ENCODE measurements around the gene A4GALT.
"Not testable (repeated sequence)": the region's sequence is repeated elsewhere in the genome, so short reads cannot be mapped to it uniquely, and the experiment has no call there.

The A4GALT gene

DNA sequence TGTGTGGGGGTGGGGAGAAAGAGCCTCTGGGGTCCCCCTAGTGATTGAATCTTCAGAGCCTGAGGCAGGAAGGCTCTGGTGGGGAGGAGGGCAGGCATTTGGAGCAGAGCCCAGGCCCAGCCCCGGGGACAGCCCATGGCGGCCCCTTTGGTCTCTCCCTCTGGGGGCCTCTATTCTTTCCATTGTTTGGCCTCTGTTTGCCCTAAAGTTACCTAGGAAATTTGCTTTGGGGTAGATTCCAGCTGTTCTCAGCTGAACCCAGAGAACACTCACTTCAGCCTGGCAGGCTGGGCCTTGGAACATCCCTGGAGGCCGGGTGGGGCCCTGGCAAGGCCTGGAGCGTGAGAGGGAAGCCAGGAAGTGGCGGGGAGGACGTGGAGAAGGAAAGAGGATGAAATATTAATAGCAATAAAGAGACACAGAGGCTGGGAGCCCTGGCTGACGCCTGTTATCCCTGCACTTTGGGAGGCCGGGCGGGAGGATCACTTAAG is 22.9 kb upstream of the A4GALT start:
- Histone ChIP-seq H3K27me3 (ENCODE audit: insufficient read depth, low read depth, severe bottlenecking) (no peaks in the 10 kb centered on the region), H3K9me3 (ENCODE audit: severe bottlenecking) (no peaks in the 10 kb centered on the region), H3K4me3 (ENCODE audit: low read depth, low read length) (no peak overlapping the region), H3K36me3 (no peaks in the 10 kb centered on the region), H3K27ac (no peak overlapping the region)
- TF ChIP-seq, protein P1, sequence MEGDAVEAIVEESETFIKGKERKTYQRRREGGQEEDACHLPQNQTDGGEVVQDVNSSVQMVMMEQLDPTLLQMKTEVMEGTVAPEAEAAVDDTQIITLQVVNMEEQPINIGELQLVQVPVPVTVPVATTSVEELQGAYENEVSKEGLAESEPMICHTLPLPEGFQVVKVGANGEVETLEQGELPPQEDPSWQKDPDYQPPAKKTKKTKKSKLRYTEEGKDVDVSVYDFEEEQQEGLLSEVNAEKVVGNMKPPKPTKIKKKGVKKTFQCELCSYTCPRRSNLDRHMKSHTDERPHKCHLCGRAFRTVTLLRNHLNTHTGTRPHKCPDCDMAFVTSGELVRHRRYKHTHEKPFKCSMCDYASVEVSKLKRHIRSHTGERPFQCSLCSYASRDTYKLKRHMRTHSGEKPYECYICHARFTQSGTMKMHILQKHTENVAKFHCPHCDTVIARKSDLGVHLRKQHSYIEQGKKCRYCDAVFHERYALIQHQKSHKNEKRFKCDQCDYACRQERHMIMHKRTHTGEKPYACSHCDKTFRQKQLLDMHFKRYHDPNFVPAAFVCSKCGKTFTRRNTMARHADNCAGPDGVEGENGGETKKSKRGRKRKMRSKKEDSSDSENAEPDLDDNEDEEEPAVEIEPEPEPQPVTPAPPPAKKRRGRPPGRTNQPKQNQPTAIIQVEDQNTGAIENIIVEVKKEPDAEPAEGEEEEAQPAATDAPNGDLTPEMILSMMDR (IDR thresholded peaks at IDR 0.05; ENCODE audit: low read depth, low read length), result no peak
- no peak for DNase-seq

DNA sequence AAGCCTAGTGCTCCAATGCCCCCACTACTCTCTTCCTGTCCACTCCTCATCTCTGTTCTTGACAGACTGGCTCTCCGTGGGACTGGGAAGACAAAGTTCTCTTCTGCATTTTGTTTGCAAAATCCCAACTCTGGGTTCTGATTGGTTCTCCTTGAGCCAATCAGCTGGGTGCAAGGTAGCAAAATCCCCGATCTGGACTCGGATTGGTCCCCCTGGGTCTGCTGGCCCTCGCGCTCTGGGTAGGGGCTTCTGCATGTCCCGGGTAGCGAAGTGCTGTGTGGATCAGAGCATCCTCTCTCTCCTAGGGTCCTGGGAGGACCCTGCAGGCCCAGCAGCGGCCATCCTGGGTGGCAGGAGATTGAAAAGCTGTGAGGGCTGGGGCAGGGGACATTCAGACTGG is 22.3 kb upstream of the A4GALT start:
- H3K27me3 ChIP-seq (ENCODE audit: insufficient read depth, low read depth, severe bottlenecking), result no peaks in the 10 kb centered on the region
- TF ChIP-seq, protein P1 (IDR thresholded peaks at IDR 0.05; ENCODE audit: low read depth, low read length), result no peak
- no peaks in the 10 kb centered on the region for H3K9me3 ChIP-seq (ENCODE audit: severe bottlenecking)
- no peak for DNase-seq
- H3K27ac ChIP-seq, result no peak overlapping the region
- no peak overlapping the region for H3K4me3 ChIP-seq (ENCODE audit: low read depth, low read length)
- no peaks in the 10 kb centered on the region for H3K36me3 ChIP-seq

DNA sequence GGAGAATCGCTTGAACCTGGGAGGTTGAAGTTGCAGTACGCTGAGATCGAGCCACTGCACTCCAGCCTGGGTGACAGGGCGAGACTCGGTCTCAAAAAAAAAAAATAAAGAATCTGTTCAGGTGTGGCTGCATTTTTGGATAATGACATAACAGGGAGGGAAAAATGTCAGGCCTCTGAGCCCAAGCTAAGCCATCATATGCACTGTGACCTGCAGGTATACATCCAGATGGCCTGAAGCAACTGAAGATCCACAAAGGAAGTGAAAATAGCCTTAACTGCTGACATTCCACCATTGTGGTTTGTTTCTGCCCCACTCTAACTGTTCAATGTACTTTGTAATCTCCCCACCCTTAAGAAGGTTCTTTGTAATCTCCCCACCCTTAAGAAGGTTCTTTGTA is 19.6 kb upstream of the A4GALT start:
- not testable (repeated sequence) for H3K4me3 ChIP-seq (ENCODE audit: low read depth, low read length); H3K9me3 ChIP-seq (ENCODE audit: severe bottlenecking); DNase-seq; H3K27me3 ChIP-seq (ENCODE audit: insufficient read depth, low read depth, severe bottlenecking); H3K36me3 ChIP-seq; H3K27ac ChIP-seq

DNA sequence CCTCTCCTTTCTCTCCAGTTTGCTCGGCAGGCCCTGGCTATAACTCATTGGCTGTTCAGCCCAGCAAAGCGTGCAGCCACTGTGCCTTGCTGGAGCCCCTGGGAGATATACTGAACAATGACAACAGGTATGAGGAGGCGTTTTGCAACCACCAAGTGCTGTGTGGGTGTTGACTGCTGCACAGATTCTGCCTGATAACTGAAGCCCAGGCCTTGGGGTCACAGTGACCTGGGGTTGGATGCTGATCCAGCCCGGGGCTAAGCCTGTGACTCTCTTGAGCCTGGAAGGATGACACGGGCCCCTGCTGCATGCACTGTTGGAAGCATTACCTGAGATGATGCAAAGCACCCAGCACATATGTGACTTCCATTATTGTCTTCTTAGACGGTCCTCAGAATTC is 13.7 kb upstream of the A4GALT start:
- no peak overlapping the region for H3K27ac ChIP-seq
- no peaks in the 10 kb centered on the region for H3K9me3 ChIP-seq (ENCODE audit: severe bottlenecking)
- H3K4me3 ChIP-seq (ENCODE audit: low read depth, low read length), result no peak overlapping the region
- H3K36me3 ChIP-seq, result no peaks in the 10 kb centered on the region
- TF ChIP-seq, protein P1 (IDR thresholded peaks at IDR 0.05; ENCODE audit: low read depth, low read length), result no peak
- no peaks in the 10 kb centered on the region for H3K27me3 ChIP-seq (ENCODE audit: insufficient read depth, low read depth, severe bottlenecking)
- no peak for DNase-seq

DNA sequence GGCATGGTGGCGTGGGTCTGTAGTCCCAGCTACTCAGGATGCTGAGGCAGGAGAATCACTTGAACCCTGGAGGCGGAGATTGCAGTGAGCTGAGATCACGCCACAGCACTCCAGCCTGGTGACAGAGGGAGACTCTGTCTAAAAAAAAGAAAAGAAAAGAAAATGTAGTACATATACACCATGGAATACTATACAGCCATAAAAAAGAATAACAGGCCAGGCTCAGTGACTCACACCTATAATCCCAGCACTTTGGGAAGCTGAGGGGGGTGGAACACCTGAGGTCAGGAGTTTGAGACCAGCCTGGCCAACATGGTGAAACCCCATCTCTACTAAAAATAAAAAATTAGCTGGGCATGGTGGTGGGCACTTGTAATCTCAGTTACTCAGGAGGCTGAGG is 12.7 kb upstream of the A4GALT start:
- not testable (repeated sequence) for H3K27me3 ChIP-seq (ENCODE audit: insufficient read depth, low read depth, severe bottlenecking); H3K9me3 ChIP-seq (ENCODE audit: severe bottlenecking); H3K27ac ChIP-seq; H3K4me3 ChIP-seq (ENCODE audit: low read depth, low read length); H3K36me3 ChIP-seq; DNase-seq

DNA sequence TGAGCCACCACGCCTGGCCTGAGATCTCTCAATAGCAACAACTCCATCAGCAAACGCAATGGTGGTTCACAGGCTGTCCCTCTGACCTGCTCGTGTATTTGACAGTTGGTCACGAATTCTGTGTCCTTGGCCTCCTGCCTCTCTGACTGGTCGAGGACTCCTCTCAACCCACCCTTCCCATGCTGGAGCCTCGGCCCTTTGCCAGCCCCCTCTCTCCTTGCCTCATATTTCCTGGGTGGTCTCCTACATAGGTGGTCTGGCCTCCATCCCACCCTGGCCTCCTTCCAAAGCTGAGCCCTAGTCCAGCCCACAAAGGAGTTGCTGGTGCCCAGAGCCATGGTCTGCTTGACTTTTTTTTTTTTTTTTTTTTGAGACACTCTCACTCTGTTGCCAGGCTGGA is 11.4 kb upstream of the A4GALT start:
- H3K27me3 ChIP-seq (ENCODE audit: insufficient read depth, low read depth, severe bottlenecking), result no peaks in the 10 kb centered on the region
- DNase-seq, result no peak
- no peaks in the 10 kb centered on the region for H3K9me3 ChIP-seq (ENCODE audit: severe bottlenecking)
- H3K27ac ChIP-seq, result no peak overlapping the region
- H3K4me3 ChIP-seq (ENCODE audit: low read depth, low read length), result no peak overlapping the region
- TF ChIP-seq, protein P1 (IDR thresholded peaks at IDR 0.05; ENCODE audit: low read depth, low read length), result no peak
- H3K36me3 ChIP-seq, result no peaks in the 10 kb centered on the region

DNA sequence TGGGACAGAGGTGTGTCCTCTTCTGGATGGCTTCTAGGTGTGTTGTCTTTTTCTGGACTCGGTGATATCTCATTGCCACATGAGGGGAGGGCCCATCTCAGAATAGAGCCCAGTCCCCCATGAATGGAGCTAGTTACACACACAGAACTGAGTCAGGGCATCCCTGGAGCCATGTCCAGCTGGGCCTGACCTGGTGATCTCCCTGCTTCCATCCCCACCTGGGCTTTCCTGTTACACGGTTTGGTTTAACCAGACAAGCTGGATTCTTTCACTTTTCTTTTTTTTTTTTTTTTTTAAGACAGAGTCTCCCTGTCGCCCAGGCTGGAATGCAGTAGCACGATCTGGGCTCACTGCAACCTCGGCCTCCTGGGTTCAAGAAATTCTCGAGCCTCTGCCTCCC is 6.1 kb upstream of the A4GALT start:
- no peak overlapping the region for H3K4me3 ChIP-seq (ENCODE audit: low read depth, low read length)
- DNase-seq, result no peak
- no peak overlapping the region for H3K27ac ChIP-seq
- peaks cover under 1% of the 10 kb centered on the region for H3K27me3 ChIP-seq (ENCODE audit: insufficient read depth, low read depth, severe bottlenecking)
- TF ChIP-seq, protein P1 (IDR thresholded peaks at IDR 0.05; ENCODE audit: low read depth, low read length), result no peak
- H3K36me3 ChIP-seq, result no peaks in the 10 kb centered on the region
- no peaks in the 10 kb centered on the region for H3K9me3 ChIP-seq (ENCODE audit: severe bottlenecking)
